Measurements from ENCODE around the gene MAPK8IP1. TPM values are rescaled to one million over a fixed set of nuclear protein-coding genes. Genes with fewer than 3 reads are reported as not detected.

Gene MAPK8IP1
- total and polyA plus RNA-seq, 7 donors, result 0.53 to 2.6 (median 1.3) TPM

DNA sequence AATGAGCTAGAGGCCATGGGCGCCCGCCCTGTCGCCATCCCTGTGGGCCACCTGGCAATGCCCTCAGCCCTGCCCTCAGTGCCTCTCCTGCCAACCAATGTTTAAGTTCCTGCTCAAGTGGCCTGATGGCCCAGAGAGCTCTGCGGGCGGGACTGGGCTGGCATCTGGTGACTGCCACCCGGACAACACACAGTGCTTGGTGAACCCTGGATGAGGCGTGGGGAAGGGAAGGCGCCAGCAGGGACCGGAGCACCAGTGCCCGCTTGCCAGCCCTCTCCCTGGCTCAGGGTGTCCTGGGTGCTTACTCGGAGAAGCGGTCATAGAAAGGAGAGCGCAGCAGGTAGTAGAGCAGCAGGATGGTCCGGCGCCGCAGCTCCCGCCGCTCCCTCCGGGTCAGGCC is 28.1 kb downstream of the MAPK8IP1 start:
- H3K27me3 ChIP-seq (ENCODE audit: insufficient read depth in 3 of 3, low read length in 2 of 3), result no peaks in the 10 kb centered on the region
- H3K36me3 ChIP-seq (ENCODE audit: insufficient read depth in 1 of 2, low read depth in 1 of 2), result peaks cover 3 to 72% of the 10 kb centered on the region in 2 donors
- ATAC-seq, result no peak
- WGBS, 3 donors, result 93 to 94% (median 94%) methylated on average over 19 of the region's 19 CpGs
- DNase-seq, result no peak
- H3K4me1 ChIP-seq, result peaks cover 14% of the 10 kb centered on the region
- no peak overlapping the region for H3K4me3 ChIP-seq
- H3K9me3 ChIP-seq, result no peaks in the 10 kb centered on the region
- intact Hi-C loops (cut with DNase I), result loop anchor here in 1 of 2 donors (10.0 kb wide), 1 partner anchor 49 kb away; no protein-coding TSS in a partner anchor
- no peak overlapping the region for H3K27ac ChIP-seq
- no peak for TF ChIP-seq CTCF (IDR thresholded peaks at IDR 0.05)

DNA sequence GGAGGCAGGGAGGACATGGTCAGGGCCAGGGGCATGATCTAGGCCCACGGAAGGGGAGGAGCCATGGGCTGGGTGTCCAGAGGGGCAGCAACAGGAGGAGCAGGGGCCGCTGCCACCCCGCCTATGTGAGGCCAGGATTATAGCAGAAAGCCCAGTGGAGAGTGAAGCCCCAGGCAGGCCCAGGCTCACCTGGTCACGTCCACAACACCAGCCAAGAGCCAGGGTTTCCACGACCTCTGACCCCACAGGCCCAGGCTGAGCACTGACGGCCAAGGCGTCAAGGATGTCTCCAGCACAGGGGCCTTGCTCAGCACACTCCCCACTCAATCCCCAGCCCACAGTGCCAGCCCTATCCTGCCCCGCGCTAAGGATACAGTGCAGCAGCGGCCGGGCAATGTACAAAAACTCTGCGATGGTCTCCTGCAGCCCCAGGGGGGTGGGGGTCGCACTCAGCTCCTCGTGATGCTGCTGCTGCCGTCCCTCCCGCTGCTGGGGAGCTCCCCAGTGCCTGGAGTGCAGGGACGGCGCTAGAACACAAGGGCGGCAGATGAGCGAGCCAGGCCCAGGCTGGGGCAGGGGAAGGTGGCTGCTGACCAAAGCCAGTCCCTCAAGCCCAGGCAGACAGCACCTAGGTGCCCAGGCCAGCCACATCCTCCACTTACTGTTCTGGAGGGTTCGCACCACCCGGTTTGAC is 28.6 kb downstream of the MAPK8IP1 start:
- Histone ChIP-seq H3K27me3 (ENCODE audit: insufficient read depth in 3 of 3, low read length in 2 of 3) (no peaks in the 10 kb centered on the region), H3K4me3 (no peak overlapping the region), H3K27ac (no peak overlapping the region), H3K36me3 (ENCODE audit: insufficient read depth in 1 of 2, low read depth in 1 of 2) (peaks cover 3 to 72% of the 10 kb centered on the region in 2 donors), H3K4me1 (peaks cover 14% of the 10 kb centered on the region), H3K9me3 (no peaks in the 10 kb centered on the region)
- no peak for ATAC-seq
- DNase-seq, result no peak
- 85 to 93% (median 86%) methylated on average over 20 to 22 of the region's 22 CpGs for WGBS, 3 donors
- intact Hi-C loops (cut with DNase I), result loop anchor here in 1 of 2 donors (10.0 kb wide), 1 partner anchor 49 kb away; no protein-coding TSS in a partner anchor
- no peak for TF ChIP-seq CTCF (IDR thresholded peaks at IDR 0.05)

- H3K9me3 ChIP-seq, result no peaks in the 10 kb centered on the region
- ATAC-seq, result no peak
- WGBS, 3 donors, result 82 to 85% (median 84%) methylated on average over 13 of the region's 13 CpGs
- no peak overlapping the region for H3K27ac ChIP-seq
- no peak for TF ChIP-seq CTCF (IDR thresholded peaks at IDR 0.05)
- intact Hi-C loops (cut with DNase I), result loop anchor here (5.0 to 10.0 kb wide), 2 partner anchors 43 to 51 kb away; no protein-coding TSS in a partner anchor
- H3K27me3 ChIP-seq (ENCODE audit: insufficient read depth in 3 of 3, low read length in 2 of 3), result no peaks in the 10 kb centered on the region
- H3K4me3 ChIP-seq, result no peak overlapping the region
- peaks cover 14% of the 10 kb centered on the region for H3K4me1 ChIP-seq
- no peak for DNase-seq
- H3K36me3 ChIP-seq (ENCODE audit: insufficient read depth in 1 of 2, low read depth in 1 of 2), result peaks cover 3 to 58% of the 10 kb centered on the region in 2 donors
Measured at GRCh38 chr11:45915446-45915845, 30.0 kb downstream of the MAPK8IP1 start.

GRCh38 chr11:45917286-45917622 is 31.8 kb downstream of the MAPK8IP1 start:
- peaks cover 19% of the 10 kb centered on the region for H3K4me1 ChIP-seq
- H3K9me3 ChIP-seq, result no peaks in the 10 kb centered on the region
- 4 to 8% (median 5%) methylated on average over 16 of the region's 16 CpGs for WGBS, 3 donors
- intact Hi-C loops (cut with DNase I), result loop anchor here (5.0 to 10.0 kb wide), 2 partner anchors 45 to 52 kb away; no protein-coding TSS in a partner anchor
- no peak for ATAC-seq
- peaks cover 3 to 40% of the 10 kb centered on the region in 2 donors for H3K36me3 ChIP-seq (ENCODE audit: insufficient read depth in 1 of 2, low read depth in 1 of 2)
- peaks cover 0 to 5% (median 5%) of the 10 kb centered on the region in 3 donors for H3K27me3 ChIP-seq (ENCODE audit: insufficient read depth in 3 of 3, low read length in 2 of 3)
- DNase-seq, result peak in 1 of 2 donors; percentile 64
- H3K27ac ChIP-seq, result peak overlapping the region; percentile 97
- peak overlapping the region; percentile 100 for H3K4me3 ChIP-seq
- no peak for TF ChIP-seq CTCF (IDR thresholded peaks at IDR 0.05)
